Stimulated activated naive CD8-positive, alpha-beta T cell treated with anti-CD3 and anti-CD28 coated beads, Interleukin-15, amount 100 ng/mL, for 72 hours (primary cell): ENCODE results near the gene IMMT.
"Not testable (repeated sequence)": the region's sequence is repeated elsewhere in the genome, so short reads cannot be mapped to it uniquely, and the experiment has no call there.

Experiments used
- ATAC-seq: fragments of 150-1000 bp; cut with Tn5 transposase; 2 replicates; pipeline ENCODE4 v1.10.0; 2021; ENCODE audit warnings: mild to moderate bottlenecking, moderate library complexity
- DNase-seq, 2 donors: peaks; one replicate each; pipeline ENCODE4 v3.0.0; 2021 to 2022
- H3K27ac Mint-ChIP-seq, 2 donors: one replicate each; pipeline ENCODE4 v1.8.0; 2022; ENCODE audit warnings: mild to moderate bottlenecking in 2 of 2, mixed read lengths in 2 of 2, moderate library complexity in 2 of 2
- H3K27me3 Mint-ChIP-seq: one replicate; pipeline ENCODE4 v1.8.0; 2022; ENCODE audit warnings: mixed read lengths
- H3K4me1 Mint-ChIP-seq: one replicate; pipeline ENCODE4 v1.8.0; 2022; ENCODE audit warnings: mild to moderate bottlenecking, mixed read lengths
- H3K4me3 Mint-ChIP-seq, 2 donors: one replicate each; pipeline ENCODE4 v1.8.0; 2022; ENCODE audit warnings: mild to moderate bottlenecking in 2 of 2, mixed read lengths in 2 of 2, moderate library complexity in 1 of 2
- H3K9me3 Mint-ChIP-seq, 2 donors: one replicate each; pipeline ENCODE4 v1.8.0; 2022; ENCODE audit warnings: mixed read lengths in 2 of 2

IMMT gene

DNA sequence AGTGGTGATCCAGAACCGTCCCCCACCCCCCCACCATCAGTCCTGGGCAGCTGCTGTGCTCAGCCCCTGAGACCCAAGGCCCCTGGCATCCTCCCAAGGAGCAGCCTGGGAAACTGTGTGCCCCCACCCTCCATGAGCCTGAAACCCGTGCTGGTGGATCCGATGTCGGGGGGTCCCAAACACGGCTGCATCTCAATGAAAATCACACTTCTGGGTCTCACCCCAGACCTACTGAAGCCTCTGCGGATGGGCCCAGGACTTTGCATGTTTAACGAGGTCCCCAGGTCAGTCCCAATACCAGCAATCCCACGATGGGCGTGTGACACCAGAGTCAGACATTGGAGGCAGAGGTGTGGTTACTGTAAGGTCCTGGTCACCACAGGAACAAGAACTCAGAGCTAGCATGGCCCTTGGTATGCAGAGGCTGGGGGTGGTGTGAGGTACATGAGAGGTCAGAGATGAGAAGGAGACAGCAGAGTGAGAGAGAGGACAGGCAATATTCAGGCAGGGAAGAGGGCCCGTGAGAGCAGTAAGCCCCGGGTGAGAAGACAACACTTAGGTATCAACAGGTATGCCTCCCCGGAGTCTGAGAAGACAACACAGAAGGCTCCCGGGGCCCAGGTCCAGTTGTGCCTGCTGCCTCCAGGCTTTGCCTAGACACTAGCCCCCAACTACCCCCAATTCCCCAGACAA, 36.6 kb upstream of the IMMT start:
- Mint-ChIP-seq H3K27ac (peak overlapping the region in 1 of 2 donors; percentile 36), H3K4me1 (no peaks in the 10 kb centered on the region), H3K9me3 (no peaks in the 10 kb centered on the region), H3K4me3 (no peak overlapping the region), H3K27me3 (peaks cover 15% of the 10 kb centered on the region)
- ATAC-seq (no peak), DNase-seq (no peak)

DNA sequence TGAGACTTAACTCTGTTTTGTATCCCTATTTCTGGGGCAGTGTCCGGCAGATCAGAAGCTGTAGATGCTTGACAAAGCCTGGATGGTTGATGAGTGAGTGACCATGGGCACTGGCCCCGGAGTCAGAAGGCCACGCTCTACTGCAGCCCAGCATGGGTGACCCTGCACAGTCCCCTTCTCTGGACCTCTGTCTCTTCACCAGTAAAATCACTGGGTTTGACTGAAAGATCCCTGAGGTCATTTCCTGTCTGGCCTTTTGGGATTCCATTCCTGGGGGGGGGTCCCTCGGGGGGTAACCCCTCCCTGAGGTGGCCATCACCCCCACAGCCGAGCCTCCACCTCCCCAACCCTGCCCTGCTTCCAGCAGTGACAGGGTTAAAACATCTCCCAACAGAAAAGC, 35.7 kb upstream of the IMMT start:
- ATAC-seq: no peak
- H3K27ac Mint-ChIP-seq: no peak overlapping the region
- H3K4me1 Mint-ChIP-seq: no peaks in the 10 kb centered on the region
- H3K9me3 Mint-ChIP-seq: no peaks in the 10 kb centered on the region
- H3K4me3 Mint-ChIP-seq: no peak overlapping the region
- DNase-seq: no peak
- peaks cover 15% of the 10 kb centered on the region for H3K27me3 Mint-ChIP-seq

DNA sequence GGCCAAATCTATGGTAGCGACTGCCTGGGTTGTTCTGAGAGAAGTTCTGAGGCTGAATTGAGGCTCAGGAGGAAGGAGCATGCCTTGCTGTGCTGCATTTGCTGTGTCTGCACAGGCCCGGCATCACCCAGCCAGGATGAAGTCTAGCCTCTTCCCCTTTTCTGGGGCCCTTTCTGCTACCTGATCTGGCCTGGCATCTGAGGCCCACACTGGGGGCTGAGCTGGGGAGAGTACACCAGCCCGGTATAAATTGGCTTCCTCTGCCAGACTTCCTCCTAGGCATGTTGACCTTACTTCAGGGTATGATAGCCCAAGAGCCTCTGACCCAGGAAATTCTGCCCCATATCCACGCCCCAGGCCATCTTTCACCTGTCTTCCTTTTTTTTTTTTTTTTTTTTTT, 34.0 kb upstream of the IMMT start:
- H3K4me3 Mint-ChIP-seq: no peak overlapping the region
- ATAC-seq: no peak
- no peaks in the 10 kb centered on the region for H3K9me3 Mint-ChIP-seq
- H3K27ac Mint-ChIP-seq: no peak overlapping the region
- peaks cover 14% of the 10 kb centered on the region for H3K4me1 Mint-ChIP-seq
- peaks cover 15% of the 10 kb centered on the region for H3K27me3 Mint-ChIP-seq
- DNase-seq: no peak

DNA sequence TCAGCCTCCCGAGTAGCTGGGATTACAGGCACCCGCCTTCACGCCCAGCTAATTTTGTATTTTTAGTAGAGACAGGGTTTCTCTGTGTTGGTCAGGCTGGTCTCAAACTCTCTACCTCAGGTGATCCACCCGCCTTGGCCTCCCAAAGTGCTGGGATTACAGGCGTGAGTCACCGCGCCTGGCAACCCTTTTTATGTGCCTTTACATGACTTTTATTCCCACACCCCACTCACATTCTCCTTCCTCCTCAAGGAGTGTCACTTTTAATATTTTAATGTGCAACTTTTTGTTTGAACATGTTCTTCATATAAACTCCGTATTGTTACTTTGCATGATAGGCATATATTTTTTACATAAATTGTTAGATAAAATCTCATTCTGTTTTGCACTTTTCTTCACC, 33.3 kb upstream of the IMMT start:
- not testable (repeated sequence) for H3K9me3 Mint-ChIP-seq, H3K27ac Mint-ChIP-seq

DNA sequence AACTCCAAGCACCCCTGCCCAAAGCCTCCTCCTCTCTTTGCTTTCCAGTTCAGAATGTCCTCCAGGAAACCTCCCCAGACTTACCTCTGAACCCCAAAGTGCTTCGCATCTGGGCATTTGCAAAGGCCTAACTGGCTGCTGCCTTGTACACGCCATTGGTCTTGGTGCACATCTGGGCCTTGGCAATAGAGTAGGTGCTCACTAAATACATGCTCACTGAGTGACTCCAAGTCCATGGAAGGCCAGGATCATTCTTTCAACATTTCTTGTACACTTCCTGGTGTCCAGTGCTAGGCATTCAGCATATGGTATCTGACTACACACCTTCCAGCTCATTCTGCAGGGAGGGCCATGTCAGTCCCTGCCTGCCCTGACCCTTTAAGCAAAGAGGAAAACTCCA, 32.4 kb upstream of the IMMT start:
- DNase-seq: no peak
- Mint-ChIP-seq H3K27me3 (peaks cover 7% of the 10 kb centered on the region), H3K27ac (peak overlapping the region in 1 of 2 donors; percentile 28), H3K9me3 (no peaks in the 10 kb centered on the region), H3K4me1 (peaks cover 15% of the 10 kb centered on the region), H3K4me3 (no peak overlapping the region)
- ATAC-seq: no peak

More for the DNA sequence above, 33.3 kb upstream of the IMMT start:
- DNase-seq, H3K4me3 Mint-ChIP-seq, ATAC-seq: not testable (repeated sequence)
- peaks cover 15% of the 10 kb centered on the region for H3K4me1 Mint-ChIP-seq
- peaks cover 12% of the 10 kb centered on the region for H3K27me3 Mint-ChIP-seq

DNA sequence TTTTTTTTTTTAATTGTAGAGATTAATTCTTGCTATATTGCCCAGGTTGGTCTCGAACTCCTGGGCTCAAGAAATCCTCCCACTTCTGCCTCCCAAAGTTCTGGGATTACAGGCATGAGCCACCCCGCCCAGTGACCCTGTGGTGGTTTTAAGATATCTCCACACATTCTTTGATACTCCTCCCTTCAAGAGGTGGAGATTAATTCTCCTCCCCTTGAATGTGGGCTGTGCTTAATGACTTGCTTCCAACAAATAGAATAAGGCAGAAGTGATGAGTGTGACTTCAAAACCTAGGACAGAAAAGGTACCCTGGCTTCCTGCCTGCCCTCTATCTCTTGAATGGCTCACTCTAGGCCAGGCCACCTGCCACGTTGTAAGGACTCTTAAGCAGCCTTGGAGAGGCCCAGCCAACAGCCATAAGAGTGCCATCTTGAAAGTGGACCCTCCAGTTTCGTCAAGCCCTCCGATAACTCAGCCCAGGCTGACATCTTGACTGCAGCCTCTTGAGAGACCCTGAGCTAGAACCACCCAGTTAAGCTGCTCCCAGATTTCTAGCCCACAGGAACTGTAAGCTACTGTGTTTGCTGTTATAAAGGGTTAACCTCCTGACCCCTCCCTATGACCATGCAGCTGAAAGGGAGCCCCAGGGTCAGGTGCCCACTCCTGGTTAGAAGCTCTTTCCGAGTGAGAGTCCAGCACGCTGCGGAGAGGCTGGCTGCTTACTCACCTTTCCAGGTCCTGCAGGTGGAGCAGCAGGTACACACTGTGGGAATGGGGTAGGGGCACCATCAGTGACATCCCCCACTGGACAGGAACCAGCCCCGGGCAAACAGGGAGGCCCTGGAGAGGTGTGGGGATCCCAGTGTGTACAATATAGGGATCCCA, 31.6 kb upstream of the IMMT start:
- Mint-ChIP-seq H3K9me3 (no peaks in the 10 kb centered on the region), H3K27me3 (peaks cover 7% of the 10 kb centered on the region), H3K27ac (no peak overlapping the region), H3K4me3 (no peak overlapping the region), H3K4me1 (peaks cover 15% of the 10 kb centered on the region)
- DNase-seq (no peak), ATAC-seq (no peak)

DNA sequence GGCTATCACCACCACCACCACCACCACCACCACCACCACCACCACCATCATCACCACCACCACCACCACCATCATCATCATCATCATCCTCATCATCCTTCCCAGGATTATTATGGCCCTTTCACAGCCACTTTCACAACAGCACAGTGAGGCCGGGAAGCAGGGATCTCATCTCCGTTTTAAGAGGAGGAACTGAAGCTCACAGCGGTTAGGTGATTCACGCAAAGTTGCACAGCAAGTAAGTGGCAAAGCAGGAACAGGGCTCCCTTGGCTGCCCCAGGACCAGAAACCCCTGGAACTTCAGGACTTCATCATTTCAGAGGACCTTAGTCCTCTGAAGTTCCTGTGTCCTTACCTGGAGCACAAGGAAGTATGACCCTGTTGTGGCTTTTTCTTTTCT, 30.8 kb upstream of the IMMT start:
- H3K27me3 Mint-ChIP-seq: peaks cover 7% of the 10 kb centered on the region
- no peak overlapping the region for H3K27ac Mint-ChIP-seq
- no peaks in the 10 kb centered on the region for H3K9me3 Mint-ChIP-seq
- ATAC-seq (no peak), DNase-seq (no peak)
- no peak overlapping the region for H3K4me3 Mint-ChIP-seq
- peaks cover 21% of the 10 kb centered on the region for H3K4me1 Mint-ChIP-seq

DNA sequence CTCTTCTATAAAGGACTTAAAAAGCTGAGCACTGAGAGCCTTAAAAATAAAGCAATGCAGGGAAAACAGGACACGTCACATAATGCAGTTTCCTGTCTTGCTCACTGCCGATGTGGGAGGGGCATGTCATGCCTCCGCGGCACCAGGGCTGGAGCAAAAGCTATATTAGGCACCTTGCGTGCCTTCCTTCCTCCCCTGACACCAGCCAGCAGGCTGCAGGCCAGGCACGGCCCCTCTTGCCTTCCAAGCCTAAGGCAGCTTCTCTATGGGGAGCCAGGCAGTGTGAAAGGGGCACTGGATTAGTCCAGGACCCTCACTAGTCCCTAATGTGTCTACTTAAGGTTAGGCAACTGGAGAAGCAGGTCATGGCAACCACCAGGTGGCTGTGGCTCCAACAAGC, 30.3 kb upstream of the IMMT start:
- Mint-ChIP-seq H3K27me3 (peaks cover 5% of the 10 kb centered on the region), H3K4me1 (peaks cover 25% of the 10 kb centered on the region), H3K4me3 (peak overlapping the region in 1 of 2 donors; percentile 55), H3K9me3 (no peaks in the 10 kb centered on the region), H3K27ac (peak overlapping the region in 1 of 2 donors; percentile 92)
- DNase-seq: peak; percentile 24 to 37
- ATAC-seq: peak; percentile 70

DNA sequence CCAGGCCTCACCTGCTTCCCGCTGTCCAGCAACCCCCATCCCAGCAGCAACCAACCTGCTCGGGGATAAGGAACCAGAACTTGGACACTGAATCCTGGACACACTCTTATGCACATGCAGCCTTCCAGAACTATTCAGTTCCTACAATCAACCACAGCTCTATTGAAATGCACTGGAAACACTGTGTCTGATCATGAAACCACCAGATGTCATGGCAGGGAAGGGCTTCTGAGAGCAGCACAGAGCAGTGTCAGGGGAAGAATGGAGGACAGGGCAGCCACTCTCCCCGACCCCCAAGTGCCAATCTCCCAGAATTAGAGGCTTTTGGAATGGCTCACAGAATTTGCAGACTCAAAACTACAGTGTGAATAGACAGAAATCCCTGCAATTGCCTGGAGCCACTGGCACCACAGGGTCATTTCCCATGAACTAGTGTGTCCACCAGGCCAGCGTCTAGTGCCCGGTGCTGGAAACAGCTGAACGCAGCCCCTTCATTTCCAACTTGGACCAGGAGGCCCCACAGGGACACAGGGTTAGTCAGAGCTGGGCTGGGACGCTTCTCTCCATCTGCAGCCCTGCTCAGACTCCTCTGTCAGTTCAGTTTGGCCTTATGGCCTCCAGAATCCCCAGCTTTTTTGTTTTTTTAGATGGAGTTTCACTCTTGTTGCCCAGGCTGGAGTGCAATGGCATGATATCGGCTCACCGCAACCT, 29.5 kb upstream of the IMMT start:
- Mint-ChIP-seq H3K9me3 (no peaks in the 10 kb centered on the region), H3K27ac (peak overlapping the region in 1 of 2 donors; percentile 92), H3K4me3 (no peak overlapping the region), H3K27me3 (no peaks in the 10 kb centered on the region), H3K4me1 (peaks cover 25% of the 10 kb centered on the region)
- DNase-seq (no peak), ATAC-seq (peak; percentile 21)

DNA sequence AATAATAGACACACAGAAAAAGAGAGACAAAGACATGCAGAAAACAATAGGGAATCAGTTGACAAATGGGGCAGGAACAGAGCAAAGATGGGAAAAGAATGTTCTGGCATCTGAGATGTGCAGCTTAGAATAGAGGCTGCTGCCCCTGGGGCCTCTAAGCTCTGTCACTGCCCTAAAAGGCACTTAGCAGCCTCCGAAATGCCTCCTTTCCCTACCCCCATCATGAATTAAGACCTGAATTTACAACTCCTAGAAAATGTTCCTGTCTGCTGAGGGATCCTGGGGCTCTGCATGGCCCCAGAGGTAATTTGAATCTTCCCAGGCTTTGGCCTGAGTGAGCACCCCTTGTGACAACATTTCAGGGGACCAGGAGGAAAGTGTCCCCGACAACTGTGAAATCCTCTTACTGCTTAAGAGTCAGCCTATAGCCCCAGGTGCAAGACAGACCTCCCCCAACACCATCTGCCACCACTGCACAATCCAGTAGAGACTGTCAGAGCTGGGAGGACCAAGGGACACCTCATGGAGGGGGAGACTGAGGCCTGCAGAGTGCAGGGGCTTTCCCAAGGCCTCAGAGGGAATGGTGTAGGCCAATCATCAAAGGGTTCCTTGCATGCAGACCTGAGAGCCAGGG, 28.8 kb upstream of the IMMT start:
- H3K9me3 Mint-ChIP-seq: no peaks in the 10 kb centered on the region
- no peak overlapping the region for H3K4me3 Mint-ChIP-seq
- H3K27me3 Mint-ChIP-seq: no peaks in the 10 kb centered on the region
- peaks cover 25% of the 10 kb centered on the region for H3K4me1 Mint-ChIP-seq
- ATAC-seq: no peak
- H3K27ac Mint-ChIP-seq: no peak overlapping the region
- no peak for DNase-seq

DNA sequence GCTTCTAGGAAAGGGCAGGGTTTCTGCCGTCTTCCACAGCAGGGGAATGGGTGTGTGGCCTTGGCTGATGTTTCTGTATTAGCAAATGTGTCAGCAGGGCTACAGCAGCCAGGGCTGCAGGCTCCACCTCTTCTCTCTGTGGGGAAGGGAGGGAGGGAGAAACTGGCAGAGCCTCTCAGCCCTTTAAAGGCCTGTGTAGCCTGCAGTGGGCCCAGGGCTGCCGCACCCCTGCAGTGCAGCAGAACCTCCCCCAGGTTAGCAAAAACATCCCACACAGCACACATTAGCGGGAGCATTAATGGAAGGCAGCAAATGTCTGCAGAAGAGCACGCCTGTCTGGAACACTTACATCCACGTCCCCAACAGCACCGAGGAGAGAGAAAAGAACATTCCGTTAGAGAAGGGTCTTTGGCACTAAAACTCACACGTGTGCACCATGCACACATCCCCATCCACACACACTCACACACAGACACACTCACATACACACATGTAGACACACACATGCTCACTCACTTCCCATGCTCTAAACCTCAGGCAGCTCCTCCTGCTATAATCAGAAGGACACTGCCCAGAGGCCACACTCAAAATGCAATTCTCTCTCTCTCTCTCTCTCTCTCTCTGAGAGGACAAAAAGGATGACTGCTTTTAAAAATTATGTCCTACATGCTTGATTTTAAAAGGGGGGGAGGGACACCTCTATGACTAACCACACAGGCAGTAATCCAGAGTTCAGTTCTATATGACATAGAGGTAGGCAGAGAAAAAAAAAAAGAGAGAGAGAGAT, 28.1 kb upstream of the IMMT start:
- ATAC-seq: no peak
- no peak overlapping the region for H3K27ac Mint-ChIP-seq
- H3K9me3 Mint-ChIP-seq: peaks cover 0 to 1% of the 10 kb centered on the region in 2 donors
- DNase-seq: no peak
- H3K27me3 Mint-ChIP-seq: no peaks in the 10 kb centered on the region
- H3K4me1 Mint-ChIP-seq: peaks cover 25% of the 10 kb centered on the region
- H3K4me3 Mint-ChIP-seq: no peak overlapping the region

DNA sequence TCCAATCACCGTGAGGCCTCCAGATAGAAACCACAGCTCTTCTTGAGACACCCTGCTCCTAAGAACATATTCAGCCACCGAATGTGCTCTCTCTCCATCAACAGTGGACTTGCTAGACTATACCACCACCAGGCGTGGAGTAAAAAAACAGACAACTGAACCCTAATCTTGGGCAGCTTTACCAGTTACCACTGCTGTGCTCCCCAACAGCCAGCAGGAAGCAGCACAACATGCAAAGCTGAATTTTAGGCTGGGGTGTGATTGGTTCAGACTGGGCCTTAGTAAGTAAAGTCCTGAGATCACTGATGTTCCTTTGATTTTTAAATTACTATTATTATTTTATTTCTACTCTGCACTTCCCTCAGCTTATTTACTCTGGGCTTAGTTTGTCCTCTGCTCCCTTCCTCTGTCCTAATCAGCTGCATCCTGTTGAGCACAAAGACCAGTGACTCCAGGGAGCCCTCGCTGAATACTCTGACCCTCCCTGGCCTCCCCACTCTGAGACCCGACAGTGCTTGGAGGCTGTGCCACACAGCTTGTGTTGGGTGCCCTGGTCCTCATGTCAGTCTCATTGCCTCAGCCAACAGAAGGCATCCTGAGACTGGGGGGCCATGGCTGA, 25.9 kb upstream of the IMMT start:
- DNase-seq (peak; percentile 50 to 56), ATAC-seq (peak; percentile 60)
- Mint-ChIP-seq H3K4me3 (no peak overlapping the region), H3K4me1 (peaks cover 39% of the 10 kb centered on the region), H3K9me3 (peaks cover 0 to 7% of the 10 kb centered on the region in 2 donors), H3K27me3 (no peaks in the 10 kb centered on the region), H3K27ac (no peak overlapping the region)

DNA sequence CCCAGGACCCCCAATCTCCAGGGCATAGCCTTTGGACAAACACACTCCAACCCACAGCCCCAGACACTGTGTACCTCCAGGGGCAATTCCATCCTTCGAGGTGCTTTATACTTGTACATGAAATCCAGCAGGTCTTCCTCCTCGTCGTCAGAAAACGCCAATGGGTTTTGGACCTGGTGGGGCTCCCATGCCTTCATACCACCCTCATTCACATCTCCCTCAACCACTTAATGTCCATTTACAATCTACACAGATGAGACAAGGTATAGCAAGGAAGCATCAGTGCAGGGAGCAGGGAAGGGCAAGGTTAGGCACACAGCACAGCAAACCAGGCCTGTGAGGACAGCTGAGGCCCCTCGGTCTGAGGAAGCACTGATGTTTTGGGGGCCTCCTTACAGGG, 24.6 kb upstream of the IMMT start:
- peaks cover 31% of the 10 kb centered on the region for H3K4me1 Mint-ChIP-seq
- no peak for ATAC-seq
- H3K27me3 Mint-ChIP-seq: no peaks in the 10 kb centered on the region
- peak overlapping the region in 1 of 2 donors; percentile 69 for H3K27ac Mint-ChIP-seq
- no peak for DNase-seq
- peaks cover 0 to 7% of the 10 kb centered on the region in 2 donors for H3K9me3 Mint-ChIP-seq
- no peak overlapping the region for H3K4me3 Mint-ChIP-seq

DNA sequence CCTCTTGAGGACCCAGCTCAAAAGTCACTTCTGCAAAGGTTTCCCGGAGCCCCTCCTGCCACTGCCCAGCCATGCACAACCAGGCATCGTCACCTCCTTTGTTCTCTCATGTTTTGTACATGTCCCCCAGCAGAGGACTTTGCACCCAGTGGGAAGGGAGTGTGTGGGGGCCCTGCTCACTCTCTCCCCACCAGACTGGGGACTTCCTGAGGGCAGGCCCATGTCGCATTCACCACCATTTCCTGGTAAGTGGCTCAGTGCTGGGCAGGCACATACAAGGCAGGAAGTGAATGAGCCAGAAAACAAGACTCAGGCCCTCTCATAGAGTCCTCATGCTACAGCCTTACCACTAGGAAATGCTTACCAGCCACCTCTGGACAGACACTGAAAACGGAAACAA, 22.9 kb upstream of the IMMT start:
- no peaks in the 10 kb centered on the region for H3K27me3 Mint-ChIP-seq
- DNase-seq (no peak), ATAC-seq (peak; percentile 46)
- H3K9me3 Mint-ChIP-seq: peaks cover 0 to 7% of the 10 kb centered on the region in 2 donors
- peaks cover 25% of the 10 kb centered on the region for H3K4me1 Mint-ChIP-seq
- H3K27ac Mint-ChIP-seq: peak overlapping the region in 1 of 2 donors; percentile 78
- no peak overlapping the region for H3K4me3 Mint-ChIP-seq
